Pulmonary artery endothelial cell (primary cell): ENCODE results near the gene ADI1. TPM values are rescaled to one million over a fixed set of nuclear protein-coding genes. Genes with fewer than 3 reads are reported as not detected.
"Not testable (repeated sequence)": the region's sequence is repeated elsewhere in the genome, so short reads cannot be mapped to it uniquely, and the experiment has no call there.

Experiments used
- DNase-seq: peaks from one replicate; pipeline ENCODE4 v3.0.0-alpha.2; 2011; ENCODE audit warnings: low read depth, low spot score
- total RNA-seq: library from RNA; depleted of rRNA; stranded (reverse); fragments of >200 nt; gene quantifications from 2 replicates; pipeline ENCODE4 v1.2.3, GENCODE V29; 2014

ADI1 gene
- total RNA-seq, 1 donor from 2014 or later: 38.6 TPM

DNA sequence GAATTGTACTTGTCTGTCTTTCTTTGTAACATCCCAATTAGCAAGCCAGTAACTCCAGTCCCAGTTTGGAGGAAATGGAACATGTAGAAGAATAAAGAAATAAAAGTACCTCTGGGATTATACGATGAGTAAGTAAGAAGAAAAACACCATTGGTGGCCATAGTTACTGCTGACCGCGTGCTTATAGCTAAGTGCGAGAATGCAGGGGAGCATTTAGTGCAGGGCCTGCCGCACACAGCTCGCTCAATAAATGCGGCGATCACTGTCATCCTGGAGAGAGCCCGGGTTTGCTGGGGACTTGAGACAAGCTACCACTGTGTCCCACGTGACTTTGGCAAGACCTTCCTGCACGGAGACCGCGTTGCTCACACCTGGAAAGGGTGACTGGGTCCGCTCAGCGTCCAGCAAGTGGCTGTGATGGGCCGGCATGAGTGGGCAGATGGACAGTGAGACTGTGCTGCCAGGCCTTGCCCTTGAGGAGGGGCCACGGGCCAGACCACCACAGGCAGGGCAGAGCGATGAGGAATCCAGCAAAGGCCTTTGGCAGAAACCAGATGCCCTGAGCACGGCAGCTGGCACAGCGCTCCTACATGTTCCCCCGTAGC lies 54.8 kb downstream of the ADI1 start:
- no peak for DNase-seq

DNA sequence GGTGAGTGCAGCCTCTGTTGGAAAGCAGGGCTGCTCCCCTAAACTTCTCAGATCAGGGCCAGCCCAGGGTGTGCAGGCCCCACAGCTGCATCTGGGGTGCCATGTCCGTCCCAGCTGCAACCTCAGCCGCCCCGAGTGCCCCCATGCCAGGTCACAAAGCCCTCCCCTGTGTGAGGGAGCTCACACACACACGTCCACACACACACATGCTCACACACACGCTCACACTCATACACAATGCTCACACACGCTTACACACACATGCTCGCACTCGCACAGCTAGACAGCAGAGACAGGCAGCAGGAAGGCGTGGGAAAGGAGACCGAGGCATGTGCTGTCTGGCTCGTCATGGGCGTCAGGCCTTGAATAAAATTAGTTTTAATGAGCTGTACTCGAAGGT lies 55.4 kb downstream of the ADI1 start:
- no peak for DNase-seq

DNA sequence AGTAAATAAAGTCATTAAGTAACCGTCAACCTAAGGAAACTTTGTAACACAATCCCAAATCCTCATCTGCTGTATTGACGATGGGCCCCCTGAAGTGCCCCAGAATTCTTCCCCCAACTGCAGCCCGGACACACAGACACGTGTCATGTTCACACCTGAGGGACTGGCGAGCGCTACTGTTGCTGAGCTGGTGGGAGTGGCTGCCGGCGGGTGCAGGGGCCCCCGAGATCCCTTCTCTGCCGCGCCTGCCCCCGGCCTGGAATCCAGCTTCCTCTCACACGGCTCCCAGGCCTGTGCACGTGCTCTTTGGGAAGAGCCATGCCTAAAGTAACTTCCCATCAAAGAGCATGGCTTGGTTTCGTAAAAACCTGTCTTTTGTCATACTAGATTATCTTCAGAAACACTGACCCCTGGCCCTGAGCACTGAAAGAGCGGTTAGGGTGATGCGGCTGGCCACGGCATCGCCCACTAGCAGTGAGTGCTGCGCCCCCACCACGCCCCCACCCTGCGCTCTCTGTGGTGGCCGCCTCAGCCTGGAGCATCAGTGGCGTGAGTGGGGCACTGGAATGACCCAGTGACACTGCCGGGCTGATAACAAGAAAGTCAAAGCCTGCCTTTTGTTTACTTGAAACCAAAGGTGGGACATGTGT lies 56.0 kb downstream of the ADI1 start:
- no peak for DNase-seq

DNA sequence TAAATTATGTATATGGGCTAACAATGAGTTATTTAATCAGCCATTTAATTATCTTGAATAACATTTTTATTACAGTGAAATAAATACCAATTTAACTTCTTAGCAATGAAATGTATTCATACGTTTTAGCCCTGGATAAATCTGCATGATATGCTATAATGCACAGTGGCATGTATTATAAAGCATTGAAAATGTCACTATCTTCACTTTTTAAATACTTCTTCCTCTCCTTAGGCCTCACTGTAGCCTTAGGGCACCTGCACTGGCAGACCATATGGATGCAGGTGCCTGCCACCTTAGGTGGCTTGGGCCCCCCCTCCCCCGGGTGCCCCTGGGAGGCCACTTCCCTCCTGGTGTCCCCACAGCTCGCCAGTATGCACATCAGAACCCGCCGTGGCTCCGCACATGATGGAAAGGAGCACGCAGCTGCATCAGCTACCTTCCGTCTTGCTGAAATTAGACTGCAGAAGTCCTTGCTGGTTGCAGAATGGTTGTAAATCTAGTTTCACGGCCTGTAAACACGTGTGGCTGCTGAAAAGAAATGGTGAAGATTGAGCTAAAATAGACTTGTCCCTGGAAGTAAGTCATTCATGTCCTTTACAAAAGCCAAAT lies 56.7 kb downstream of the ADI1 start:
- DNase-seq: no peak

DNA sequence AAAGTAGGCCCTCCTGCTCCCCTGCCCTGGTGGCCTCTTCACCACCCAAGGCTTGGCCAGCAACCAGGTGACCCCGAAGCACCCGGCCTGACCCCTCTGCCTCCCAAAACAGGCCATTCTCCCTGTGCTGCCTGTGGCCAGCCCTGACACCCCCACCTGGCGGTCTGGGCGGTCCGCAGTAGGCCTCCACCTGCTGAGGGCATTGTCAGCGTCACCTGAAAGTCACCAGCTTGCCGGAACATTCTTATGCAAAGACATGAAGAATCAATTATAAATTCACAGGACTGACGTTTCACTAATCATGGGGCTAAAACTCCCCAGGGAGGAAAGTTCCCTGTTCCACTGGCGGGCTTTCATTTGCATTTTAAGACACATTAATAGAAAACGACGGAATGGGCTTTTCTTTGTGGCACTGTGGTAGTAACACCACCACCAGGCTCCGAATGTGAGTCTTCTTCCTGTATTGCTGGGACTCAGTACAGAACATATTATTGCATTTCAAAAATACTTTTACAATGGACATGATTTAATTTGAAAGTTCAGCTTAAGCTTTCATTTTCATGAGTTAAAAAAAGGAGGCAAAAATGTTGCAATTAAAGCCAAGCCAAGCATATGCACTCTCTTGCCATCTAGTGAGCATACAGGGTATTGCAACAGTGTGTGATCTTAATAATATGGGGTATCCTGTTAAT lies 57.4 kb downstream of the ADI1 start:
- DNase-seq: no peak

DNA sequence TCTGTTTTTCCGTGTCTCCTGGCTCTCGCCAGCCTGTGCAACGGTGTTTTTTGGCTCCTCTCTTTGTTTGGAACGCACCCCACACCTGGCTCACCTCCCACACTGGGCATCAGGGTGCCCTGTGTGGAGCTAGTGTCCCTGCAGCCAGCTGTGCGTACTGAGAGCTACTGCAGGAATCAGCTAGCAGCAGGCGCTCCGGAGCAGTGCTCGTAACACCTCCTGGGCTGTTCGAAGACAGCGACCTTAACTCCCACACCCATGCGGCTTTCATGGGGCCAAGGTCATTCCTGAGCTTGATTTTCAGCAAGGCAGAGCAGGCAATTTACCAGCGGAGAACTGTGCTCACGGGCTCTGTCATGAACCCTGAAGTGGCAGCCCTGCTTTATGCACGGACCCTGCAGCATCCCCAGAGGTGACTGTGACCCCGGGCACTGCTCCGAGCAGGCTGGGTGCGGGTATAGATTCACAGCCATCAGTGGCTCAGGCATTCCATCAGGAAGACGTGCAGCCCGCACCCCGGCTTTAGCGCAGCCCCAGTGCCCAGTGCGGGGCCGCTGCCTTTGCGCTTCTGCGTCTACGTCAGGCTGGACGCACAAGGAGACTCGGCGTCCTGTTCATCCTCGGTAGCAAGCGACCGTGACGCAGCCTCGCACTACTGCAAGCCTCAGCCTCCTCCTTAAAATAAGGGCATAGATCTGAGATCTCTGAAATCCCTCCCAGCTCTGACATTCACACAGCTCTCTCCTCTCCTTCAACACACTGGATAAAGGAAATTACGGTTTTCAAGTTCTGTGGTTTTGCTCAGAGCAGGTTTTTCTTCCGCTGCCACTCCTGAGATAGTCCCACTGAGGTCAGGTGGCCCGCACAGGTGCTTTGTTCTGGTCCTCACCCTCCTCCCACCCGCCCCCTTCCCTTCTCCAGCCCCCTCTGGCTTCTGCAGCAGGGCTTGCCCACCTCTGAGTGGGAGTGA lies 58.2 kb downstream of the ADI1 start:
- no peak for DNase-seq

DNA sequence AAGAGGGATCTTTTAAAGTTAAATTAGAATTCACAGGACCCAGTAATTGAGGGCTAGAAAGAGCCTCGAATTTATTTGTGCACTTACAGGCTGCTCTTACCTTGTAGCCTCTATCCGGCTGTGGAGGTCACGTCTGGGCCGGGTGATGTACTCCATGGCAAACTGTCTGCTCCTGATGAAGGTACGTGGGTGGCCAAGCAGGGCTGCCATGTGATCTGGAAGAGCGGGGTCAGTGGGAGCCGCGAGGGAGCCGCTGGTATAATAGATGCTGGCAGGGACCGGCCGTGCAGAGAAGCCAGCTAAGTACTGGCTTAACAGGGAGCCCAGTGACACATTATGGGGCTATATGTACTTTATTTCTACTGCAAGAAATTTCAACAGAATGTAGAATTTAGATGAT lies 59.2 kb downstream of the ADI1 start:
- no peak for DNase-seq

DNA sequence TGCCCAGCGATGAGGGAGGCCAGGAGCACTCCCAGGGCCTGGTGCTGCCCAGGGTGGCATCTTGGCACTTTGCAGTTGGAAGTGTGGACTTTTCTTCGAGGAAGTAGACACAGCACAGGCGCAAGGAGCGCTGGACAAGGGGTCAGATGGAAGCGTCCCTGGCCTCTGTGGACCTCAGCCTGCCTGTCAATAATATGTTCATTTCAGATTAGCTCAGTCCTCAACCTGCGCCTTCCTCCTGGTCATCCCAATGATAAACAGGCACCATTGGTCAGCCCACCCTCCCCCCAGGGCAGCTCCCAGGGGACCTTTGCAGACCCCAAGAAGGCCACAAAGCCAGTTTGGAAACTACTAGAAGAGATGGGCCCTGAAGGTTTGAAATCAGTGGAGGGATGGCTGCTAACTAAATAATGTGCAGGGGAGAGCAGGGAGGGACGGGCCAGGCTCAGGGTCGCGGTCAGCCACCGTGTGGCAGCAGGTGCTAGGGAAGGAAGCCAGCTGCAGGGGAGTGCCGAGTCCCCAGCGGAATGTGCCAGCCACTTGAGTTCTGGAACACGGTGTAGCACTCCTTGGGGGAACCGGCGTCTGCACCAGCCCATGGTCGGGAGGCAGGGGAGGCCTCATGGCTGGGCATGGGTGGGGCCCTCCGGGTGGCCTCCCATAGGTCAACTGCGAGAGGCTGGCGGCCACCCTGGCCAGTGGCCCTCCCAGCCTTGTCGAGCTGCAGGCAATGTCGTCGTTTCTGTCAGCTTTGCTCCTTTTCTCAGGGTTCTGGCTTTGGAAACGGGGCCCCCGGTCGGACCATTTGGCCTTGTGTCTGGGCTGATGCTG lies 59.9 kb downstream of the ADI1 start:
- no peak for DNase-seq

DNA sequence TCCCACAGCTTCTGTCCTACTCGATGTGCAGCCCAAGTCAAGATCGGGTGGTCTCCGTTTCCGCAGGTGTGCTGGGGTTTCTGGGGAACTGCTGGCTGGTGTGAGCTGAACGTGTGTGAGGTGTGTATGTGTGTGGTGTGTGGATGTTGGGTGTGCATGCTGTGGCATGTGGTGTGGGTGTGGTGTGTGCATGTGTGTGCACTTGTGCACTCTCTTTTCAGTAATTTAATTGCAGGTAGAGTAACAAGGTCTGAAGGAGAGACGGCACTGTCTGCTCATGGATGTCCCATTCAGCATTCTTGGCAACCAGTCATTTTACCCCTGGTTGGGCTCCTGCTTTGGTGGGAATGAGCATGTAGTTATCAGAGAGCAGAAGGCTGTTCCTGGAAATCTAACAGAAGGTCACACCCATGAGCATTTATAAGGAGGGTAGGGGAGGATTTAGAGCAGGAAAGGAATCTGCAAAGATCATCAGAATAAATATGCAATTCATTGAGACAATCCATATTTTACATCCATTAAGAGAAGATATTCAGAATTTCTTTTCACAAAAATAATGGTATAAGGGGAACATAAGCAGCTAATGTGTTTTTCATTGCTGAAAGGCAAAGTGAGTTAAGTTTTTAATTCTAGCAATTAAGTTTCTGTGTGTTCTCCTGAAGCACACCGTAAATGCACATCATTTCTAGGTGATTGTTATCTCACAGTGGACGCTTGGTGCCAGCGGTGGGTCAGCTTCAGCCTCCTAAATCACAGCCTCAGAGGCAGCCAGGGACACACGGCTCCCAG lies 60.7 kb downstream of the ADI1 start:
- no peak for DNase-seq

DNA sequence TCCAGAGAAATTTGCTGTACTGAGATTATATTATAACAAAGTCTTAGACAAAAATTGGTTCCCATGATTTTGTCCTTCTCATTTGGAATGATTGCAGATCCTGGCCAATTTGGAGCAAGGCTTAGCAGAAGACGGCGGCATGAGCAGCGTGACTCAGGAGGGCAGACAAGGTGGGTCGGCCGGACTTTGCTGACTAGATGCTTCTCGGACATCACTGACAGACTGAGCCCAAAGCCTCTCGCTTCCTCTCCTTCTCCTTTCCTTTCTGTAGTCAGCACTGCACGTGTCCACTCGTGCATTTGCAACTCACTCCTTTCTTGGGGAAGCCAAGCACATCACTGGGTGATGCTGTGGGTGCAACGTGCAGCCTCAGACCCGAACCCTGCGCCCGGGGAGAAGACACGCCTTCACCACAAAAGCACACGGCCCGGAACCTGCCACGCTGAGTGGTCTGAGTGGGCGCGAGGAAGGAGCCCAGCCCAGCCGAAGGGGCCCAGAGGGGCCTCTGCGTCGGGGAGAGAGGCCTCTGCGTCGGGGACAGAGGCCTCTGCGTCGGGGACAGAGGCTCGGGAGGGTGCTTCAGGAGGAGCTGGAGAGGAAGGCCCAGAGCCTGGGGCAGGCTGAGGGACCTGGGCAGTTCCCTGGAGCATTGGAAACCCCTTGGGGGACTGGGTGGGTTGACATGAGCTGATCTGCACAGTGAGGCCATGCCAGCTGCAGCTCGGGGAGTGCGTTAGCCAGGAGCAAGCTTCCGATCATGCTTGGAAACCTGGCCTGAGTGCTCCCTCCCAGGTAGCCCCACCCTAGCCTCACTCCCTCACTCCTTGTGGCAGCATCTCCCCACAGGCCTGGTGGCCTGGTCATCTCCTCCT lies 61.6 kb downstream of the ADI1 start:
- no peak for DNase-seq

DNA sequence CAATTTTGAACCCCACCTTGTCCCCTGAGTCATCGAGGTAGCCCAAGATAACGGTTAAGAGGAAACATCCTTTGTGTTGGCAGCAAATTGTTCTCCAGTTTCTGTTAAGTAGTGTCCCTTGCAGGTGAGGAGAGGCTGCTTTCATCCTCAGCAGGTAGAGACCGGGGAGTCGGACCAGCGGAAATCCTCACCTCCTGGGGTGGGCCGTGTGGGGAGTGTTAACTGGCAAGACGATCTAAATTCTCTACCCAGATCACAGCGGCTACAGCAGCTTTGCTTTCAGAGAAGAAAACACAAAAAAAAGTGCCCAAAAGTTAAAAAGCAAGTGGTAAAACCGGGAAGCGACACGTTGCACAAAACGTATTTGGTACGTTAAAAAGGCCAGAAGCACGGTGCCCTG lies 63.2 kb downstream of the ADI1 start:
- DNase-seq: no peak

DNA sequence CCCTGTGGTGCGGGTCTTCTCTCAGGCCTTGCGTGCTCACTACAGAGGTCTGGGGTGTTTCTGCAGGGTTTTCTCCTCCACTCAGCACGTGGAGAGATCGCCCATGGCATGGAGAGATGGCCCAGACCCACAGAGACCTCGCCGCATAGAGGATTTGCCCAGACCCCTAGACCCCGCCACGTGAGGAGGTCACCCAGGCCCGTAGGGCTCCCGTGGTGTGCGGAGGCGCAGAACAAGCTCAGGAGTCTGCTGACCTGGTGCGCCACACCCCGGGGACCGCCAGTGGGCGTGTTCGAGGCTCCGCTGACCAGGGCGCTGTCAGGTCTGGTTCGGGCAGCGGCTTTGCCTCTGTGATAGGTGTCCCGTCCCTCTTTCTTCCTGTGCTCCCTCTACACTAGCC lies 64.5 kb downstream of the ADI1 start:
- no peak for DNase-seq

DNA sequence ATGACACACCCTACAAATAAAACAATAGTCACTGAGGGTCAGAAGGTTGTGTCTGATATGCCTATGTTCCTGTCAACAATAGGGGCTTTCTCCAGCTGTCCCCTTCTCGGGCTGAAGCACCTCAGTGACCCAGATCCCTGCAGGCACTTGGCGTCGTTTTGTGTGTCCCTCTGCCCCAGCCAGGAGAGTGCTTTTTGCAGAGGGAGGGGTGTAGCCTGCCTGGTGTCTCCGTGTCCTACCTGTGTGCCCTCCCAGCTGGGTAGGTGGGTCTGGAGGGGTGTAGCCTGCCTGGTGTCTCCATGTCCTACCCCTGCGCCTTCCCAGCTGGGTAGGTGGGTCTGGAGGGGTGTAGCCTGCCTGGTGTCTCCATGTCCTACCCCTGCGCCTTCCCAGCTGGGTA lies 65.3 kb downstream of the ADI1 start:
- not testable (repeated sequence) for DNase-seq

DNA sequence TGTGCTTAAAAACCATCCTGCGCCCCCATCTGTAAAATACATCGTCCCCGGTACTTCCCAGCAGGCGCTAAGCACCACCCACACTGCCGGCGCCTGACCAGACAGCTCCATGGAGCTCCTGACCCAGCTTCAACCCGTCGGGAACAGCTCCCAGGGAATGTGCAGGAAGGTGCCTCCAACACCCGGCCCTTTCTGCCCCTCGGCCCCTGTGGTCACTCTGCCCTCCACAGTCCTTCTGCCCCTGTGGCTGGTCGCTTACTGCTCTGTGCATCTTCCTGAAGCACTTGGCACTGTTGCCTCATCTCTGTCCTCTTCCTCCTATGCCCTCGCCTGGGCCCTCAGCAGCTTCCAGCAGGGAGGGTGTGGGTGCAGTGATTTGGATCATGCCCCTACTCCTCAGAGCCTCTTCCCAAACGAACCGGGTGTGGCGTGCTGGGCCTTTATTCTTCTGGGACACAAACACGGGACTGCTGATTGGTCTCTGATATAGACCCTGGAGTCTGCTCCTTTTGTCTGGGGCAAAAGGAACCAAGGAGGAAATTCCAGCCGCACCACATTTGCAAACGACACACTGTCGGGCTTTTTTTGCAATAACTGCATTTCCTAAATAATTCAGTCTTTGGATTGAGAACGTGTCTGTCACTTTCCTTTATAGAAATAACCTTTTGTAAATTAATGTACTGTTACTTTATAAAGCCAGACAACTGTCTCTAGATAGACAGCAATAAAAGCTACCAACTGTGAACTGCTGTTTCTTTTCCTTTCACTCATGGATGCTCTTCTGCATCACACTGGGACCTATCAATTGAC lies 65.9 kb downstream of the ADI1 start:
- no peak for DNase-seq

DNA sequence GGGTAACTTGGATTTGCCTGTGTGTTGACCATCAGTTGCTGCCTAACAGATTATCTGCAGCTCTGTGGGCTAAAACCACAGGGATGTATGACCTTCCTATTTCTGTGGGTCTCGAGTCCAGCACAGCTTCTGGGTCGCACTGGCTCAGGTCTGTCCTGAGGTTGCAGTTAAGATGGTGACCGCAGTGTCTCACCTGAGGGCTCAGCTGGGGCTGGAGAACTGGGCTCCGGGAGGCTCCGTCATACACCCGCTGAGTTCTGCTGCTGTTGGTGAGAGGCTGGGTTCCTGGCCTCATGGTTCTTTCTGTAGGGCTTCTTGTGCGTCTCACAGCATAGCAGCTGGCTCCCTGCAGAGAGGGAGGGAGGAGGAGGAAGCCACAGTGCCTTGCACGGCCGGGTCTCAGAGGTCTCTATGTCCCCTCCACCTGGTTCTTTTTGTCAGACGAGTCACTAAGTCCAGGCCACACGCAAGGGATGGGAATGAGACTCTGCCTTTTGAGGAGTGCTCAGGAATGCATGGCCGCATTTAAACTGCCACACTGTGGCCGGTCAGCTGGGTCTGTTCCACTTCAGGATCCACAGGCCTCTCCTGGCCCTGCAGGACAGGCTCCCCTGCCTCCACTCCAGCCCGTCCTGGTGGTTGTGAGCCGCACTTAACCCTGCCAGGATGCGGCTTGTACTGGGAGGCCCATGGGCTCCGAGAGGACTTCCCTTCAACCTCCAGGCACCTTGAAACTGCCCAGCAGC lies 67.2 kb downstream of the ADI1 start:
- no peak for DNase-seq

DNA sequence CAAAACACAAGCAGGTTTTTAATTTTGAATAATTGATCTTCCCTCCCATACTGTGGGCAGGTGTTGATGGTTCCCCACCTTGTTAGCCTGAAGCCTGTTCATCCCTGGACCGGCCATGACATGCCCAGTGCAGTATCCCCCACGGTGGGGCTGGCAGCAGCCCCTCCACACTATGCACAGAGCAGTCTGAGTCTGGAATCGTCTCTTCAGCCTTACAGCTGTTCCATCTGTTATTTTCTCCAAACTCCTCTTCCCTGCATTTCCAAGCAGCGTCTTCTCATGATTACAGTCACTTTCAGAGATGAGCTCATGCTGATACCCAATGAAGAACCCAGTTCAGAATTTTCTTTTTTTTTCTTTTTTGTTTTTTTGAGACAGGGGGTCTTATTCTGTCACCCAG lies 68.2 kb downstream of the ADI1 start:
- DNase-seq: no peak

DNA sequence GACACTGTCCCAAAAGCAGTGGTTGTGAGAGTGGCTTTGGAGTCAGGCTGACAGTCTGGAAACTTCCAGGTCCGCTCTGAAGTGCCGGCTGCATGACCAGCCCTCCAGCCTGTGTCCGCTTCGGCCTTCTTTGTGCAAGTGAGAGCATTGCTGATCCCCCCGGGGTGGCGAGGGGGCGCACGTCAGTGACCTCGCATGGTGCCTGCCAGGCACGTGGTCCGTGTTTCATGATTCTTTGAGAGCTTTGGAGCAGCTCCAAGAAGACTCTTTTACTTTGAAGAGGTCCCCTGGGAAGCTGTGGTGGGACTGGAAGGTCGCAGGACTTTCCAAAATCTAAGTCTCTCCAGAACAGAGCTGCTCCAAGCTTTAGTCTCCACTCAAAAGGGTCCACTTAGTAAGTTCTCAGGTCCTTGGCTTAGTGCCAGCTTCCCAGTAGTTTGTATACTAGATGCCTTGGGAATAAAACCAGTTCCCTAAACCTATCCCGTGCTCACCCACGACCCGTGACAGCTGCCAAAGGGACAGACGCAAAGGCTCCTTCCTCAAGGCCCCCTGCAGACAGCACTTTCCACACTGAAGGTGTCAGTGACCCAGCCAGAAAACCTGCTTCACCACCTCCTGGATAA lies 68.8 kb downstream of the ADI1 start:
- no peak for DNase-seq
